ENCODE results near the gene PELO.

PELO gene

DNA sequence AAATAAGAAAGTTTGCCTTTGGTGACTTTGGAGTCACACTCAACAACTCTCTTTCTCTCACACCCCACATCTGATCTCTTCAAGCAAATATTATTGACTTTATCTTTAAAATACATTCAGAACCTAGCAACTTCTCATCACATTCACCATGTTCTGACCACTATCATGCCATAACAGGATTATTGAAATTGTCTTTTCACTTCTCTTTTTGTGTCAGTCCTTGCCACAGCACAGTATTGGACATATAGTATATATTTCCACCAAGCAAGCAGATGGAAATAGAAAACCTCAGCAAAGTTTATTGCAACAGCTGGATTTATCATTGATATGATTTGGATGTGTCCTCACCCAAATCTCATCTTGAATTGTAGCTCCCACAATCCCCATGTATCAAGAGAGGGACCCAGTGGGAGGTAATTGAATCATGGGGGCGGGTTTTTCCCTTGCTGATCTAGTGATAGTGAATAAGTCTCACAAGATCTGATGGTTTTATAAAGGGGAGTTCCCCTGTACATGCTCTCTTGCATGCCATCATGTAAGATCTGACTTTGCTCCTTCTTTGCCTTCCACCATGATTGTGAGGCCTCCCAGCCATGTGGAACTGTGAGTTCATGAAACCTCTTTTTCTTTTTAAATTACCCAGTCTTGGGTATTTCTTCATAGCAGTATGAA, 26.9 kb upstream of the PELO start:
- Mint-ChIP-seq H3K4me1 (peaks cover 7% of the 10 kb centered on the region), H3K27ac (no peak overlapping the region), H3K9me3 (no peaks in the 10 kb centered on the region), H3K27me3 (no peaks in the 10 kb centered on the region), H3K4me3 (no peak overlapping the region), H3K36me3 (no peaks in the 10 kb centered on the region)
- peak; percentile 81 for ATAC-seq

DNA sequence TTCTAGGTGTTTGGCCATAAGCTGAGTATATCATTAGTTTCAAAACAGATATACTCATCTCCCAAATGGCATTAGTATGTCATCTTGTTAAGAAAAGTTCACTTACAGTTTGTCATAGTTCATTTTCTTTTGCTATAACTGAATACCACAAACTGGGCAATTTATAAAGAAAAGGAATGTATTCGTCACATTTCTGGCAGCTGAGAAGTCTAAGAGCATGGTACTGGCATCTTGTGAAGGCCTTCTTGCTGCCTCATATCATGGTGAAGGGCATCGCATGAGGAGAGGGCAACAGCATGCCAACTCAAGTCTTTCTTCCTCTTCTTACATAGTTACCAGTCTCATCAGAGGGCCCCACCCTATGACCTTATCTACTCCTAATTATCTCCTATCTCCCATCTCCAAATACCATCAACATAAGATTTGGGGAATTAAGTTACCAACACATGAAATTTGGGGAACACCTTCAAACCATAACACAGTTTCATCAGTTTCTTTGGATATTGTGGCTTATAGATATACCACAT, 20.4 kb upstream of the PELO start:
- H3K27me3 Mint-ChIP-seq = no peaks in the 10 kb centered on the region
- no peak overlapping the region for H3K27ac Mint-ChIP-seq
- ATAC-seq = peak; percentile 81
- H3K36me3 Mint-ChIP-seq = no peaks in the 10 kb centered on the region
- H3K9me3 Mint-ChIP-seq = no peaks in the 10 kb centered on the region
- no peak overlapping the region for H3K4me3 Mint-ChIP-seq
- H3K4me1 Mint-ChIP-seq = peaks cover 17% of the 10 kb centered on the region

DNA sequence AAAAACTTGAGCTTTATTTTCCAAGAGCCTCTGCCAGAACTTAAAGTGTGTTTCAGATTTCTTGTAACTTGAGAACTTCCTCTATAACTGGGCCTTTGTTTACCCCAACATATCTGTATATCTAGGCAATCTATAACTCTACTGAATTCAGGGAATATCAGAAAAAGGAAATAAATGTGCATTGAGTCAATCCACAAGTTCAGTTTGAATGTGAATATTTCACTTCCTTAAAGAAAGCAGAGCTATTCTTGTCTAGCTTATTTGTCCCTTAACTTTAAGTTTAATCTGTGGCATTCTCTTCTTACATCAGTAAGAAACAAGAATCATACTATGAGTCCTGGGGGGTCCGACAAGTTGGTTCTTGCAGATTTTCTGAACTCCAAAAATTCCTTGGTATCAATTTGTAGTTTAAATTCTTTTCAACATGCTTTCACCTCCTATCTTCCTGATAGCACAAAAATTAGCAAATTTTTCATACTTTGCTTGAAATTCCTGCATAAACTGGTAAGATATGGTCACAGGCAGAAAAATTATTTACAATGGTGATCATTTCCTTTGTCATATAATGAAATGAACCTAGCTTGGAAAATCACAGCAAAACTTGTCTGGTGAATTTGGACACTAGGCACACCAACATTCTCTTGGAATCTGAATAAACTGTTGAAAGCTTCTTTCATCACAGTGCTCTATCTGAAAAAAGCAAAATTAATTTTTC, 19.8 kb upstream of the PELO start:
- no peaks in the 10 kb centered on the region for H3K27me3 Mint-ChIP-seq
- H3K4me1 Mint-ChIP-seq = peaks cover 17% of the 10 kb centered on the region
- ATAC-seq = peak; percentile 81
- H3K4me3 Mint-ChIP-seq = no peak overlapping the region
- H3K9me3 Mint-ChIP-seq = no peaks in the 10 kb centered on the region
- no peaks in the 10 kb centered on the region for H3K36me3 Mint-ChIP-seq
- H3K27ac Mint-ChIP-seq = no peak overlapping the region

DNA sequence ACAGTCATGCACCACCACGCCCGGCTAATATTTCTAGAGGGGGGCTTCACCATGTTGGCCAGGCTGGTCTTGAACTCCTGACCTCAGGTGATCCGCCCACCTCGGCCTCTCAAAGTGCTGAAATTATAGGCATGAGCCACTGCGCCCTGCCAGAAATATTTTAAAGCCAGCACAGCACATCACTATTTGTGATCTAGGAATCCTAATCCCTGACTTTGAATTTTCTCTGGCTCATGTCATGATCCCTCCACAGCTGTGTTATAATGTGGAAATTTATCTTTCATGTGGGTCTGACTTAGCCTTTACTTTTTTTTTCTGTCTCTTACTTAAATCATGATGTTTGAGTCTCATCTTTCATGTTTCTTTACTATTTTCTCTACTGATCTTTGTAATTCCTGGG, 18.7 kb upstream of the PELO start:
- peaks cover 17% of the 10 kb centered on the region for H3K4me1 Mint-ChIP-seq
- no peak overlapping the region for H3K4me3 Mint-ChIP-seq
- peaks cover 3% of the 10 kb centered on the region for H3K27me3 Mint-ChIP-seq
- H3K9me3 Mint-ChIP-seq = no peaks in the 10 kb centered on the region
- H3K27ac Mint-ChIP-seq = no peak overlapping the region
- no peaks in the 10 kb centered on the region for H3K36me3 Mint-ChIP-seq
- no peak for ATAC-seq

DNA sequence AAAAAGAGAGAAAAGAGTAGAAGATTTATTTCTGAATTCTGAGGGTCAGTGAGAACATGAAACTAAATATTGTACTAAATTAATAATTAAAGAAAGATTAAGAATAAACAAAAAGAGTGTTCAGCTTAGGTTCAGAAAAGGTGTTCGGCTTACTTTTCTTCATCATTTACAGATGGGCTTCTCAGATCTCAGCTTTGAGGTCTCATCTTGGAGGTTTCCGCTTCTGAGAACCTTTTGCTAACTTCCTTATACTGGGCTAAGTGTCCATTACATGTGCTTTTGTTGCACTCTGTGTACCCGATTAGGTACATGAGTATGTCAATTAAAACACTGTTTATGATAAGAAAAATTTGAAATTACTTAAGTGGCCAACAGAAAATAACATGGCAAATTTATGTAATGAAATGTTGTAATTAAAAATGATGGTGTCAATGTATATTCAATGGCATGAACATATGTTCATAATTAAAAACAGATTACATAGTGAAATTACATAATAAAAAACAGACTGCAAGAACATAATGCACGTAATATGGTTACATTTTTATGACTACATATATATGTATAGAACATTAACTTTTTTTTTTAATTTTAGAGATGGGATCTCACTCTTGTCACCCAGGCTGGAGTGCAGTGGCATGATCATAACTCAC, 17.3 kb upstream of the PELO start:
- no peaks in the 10 kb centered on the region for H3K36me3 Mint-ChIP-seq
- H3K4me1 Mint-ChIP-seq = peaks cover 17% of the 10 kb centered on the region
- H3K27ac Mint-ChIP-seq = no peak overlapping the region
- no peaks in the 10 kb centered on the region for H3K9me3 Mint-ChIP-seq
- H3K4me3 Mint-ChIP-seq = no peak overlapping the region
- ATAC-seq = no peak
- H3K27me3 Mint-ChIP-seq = peaks cover 10% of the 10 kb centered on the region

DNA sequence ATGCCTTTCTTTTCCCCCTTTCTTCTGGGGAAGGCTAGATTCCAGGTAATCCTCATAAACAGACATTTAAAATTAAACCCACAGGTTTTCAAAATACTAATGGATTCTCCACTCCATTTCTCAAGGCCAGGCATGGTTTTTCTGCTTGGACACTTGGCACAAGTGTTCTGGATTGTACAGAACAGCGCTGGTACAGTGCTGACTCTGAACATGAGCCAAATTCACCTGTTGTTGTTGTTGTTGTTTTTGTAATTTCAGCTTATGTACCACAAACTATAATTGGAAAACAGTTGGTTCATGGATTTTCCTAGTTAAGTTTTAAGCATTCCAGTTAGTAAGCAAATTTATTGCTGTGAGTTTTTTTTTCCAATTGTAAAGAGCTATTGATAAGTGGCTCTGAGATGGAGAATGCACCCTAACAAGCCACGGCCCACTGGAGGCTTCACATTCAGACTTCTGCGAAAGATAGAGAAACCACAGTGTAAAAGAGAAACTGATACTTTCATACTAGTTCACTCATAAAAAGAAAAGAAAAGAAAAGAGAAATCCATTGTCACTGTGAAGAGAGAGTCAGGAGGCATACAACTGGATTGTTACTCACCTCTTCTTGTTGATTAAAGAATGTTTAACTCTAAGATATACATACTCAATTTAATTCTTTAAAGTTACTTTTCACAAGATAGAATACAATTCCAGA, 16.2 kb upstream of the PELO start:
- H3K4me3 Mint-ChIP-seq = no peak overlapping the region
- peaks cover 25% of the 10 kb centered on the region for H3K4me1 Mint-ChIP-seq
- no peaks in the 10 kb centered on the region for H3K9me3 Mint-ChIP-seq
- no peak overlapping the region for H3K27ac Mint-ChIP-seq
- H3K27me3 Mint-ChIP-seq = peaks cover 10% of the 10 kb centered on the region
- H3K36me3 Mint-ChIP-seq = no peaks in the 10 kb centered on the region
- peak; percentile 71 for ATAC-seq

DNA sequence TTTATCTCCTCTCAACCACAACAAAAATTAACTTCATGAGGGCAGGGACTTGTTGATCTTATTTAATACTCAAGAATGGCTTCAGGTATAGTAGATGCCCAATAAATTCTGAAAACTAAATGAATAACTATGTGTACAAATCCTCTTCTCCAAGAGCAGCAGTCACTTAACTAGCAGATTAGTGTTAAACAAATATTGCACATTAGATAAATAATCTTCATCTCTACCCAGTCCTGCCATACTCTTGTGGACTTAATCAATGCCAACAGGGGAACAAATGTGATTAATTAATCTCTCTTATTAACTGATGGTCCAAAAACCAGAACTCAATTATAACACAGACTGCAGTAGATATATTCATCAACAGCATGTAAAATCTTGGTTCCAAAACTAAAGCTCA, 15.0 kb upstream of the PELO start:
- Mint-ChIP-seq H3K4me1 (peaks cover 16% of the 10 kb centered on the region), H3K4me3 (no peak overlapping the region), H3K36me3 (no peaks in the 10 kb centered on the region), H3K27me3 (peaks cover 10% of the 10 kb centered on the region), H3K27ac (no peak overlapping the region), H3K9me3 (no peaks in the 10 kb centered on the region)
- ATAC-seq = no peak

DNA sequence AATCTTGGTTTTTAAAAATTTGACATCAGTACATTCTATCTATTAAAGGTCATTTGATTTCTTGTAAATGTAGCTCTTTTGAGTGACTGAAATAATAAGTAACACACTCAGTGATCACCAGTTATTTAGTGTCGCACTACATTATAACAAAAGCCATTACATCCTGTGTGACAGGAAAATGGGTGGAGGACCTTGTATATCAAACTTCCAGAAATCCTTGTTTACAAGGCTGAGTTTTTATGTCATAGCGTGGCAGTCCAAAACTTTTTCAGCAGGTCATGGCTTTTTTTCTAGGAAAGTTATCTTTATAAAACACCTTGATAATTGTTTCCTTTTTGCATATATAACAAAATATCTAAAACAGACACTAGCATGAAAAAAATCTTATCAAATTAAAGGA, 14.4 kb upstream of the PELO start:
- no peak overlapping the region for H3K27ac Mint-ChIP-seq
- no peaks in the 10 kb centered on the region for H3K9me3 Mint-ChIP-seq
- H3K36me3 Mint-ChIP-seq = no peaks in the 10 kb centered on the region
- peaks cover 10% of the 10 kb centered on the region for H3K27me3 Mint-ChIP-seq
- ATAC-seq = no peak
- no peak overlapping the region for H3K4me3 Mint-ChIP-seq
- H3K4me1 Mint-ChIP-seq = peaks cover 9% of the 10 kb centered on the region

DNA sequence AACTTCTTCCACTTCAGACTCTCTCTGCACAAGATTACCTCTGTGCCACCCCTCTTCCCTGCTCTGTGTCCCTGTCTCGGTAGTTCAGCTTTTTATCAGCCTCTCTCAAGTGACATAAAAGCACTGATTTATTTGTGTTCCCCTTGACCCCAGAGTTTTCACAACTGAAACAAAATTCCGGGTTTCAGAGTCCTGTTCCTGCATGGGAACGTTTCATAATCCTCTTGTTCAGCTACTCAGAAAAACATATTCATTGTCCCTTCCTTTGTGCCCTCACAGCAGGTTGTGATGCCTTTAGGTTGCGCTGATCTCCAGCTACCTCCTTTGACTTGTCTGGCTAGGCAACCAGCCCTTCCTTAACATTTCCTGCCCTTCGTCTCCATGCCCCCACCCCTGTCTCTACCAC, 13.7 kb upstream of the PELO start:
- H3K4me1 Mint-ChIP-seq = peaks cover 7% of the 10 kb centered on the region
- no peak overlapping the region for H3K4me3 Mint-ChIP-seq
- ATAC-seq = no peak
- H3K27me3 Mint-ChIP-seq = peaks cover 10% of the 10 kb centered on the region
- H3K9me3 Mint-ChIP-seq = no peaks in the 10 kb centered on the region
- no peak overlapping the region for H3K27ac Mint-ChIP-seq
- H3K36me3 Mint-ChIP-seq = no peaks in the 10 kb centered on the region

DNA sequence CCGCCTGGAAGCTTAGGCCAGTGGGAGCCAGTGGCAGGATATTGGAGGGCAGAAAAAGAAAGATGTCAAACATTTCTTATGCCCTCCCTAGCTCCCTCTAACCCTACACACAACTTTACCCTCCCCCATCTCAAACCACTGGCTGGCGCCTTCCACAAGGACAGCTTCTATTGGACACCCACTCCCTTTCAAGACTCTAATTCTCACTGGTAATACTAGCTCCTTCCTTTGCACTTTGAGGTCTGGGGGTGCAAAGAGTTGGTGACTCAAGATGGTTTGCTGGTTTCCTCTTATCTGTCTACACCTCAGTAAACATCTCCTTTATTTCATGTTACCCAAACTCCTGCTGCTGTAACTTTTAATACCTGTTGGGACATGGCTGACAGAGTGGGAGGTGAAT, 11.6 kb upstream of the PELO start:
- Mint-ChIP-seq H3K4me3 (no peak overlapping the region), H3K27me3 (peaks cover 15% of the 10 kb centered on the region), H3K4me1 (peaks cover 7% of the 10 kb centered on the region), H3K36me3 (no peaks in the 10 kb centered on the region), H3K9me3 (no peaks in the 10 kb centered on the region), H3K27ac (no peak overlapping the region)
- ATAC-seq = peak; percentile 28

DNA sequence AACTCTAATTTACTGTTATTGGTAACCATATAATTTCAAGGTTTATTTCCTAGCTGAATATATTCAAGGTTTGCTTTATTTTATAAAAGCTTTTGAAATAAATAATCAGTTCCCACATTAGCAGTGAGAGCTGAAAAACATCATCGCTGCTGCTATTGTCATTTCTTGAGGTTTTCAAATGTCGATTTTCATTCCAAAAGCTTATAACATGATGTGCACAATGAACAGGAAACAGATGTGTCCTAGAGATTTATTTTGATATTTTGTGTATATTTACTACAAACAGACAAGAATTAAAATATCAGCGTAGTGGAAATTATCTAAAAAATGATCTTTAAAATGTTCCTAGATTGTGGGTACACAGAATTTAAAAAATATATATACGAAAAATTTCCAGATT, 10.5 kb upstream of the PELO start:
- H3K27me3 Mint-ChIP-seq = peaks cover 26% of the 10 kb centered on the region
- H3K4me1 Mint-ChIP-seq = peaks cover 7% of the 10 kb centered on the region
- H3K4me3 Mint-ChIP-seq = no peak overlapping the region
- no peak overlapping the region for H3K27ac Mint-ChIP-seq
- no peaks in the 10 kb centered on the region for H3K36me3 Mint-ChIP-seq
- no peaks in the 10 kb centered on the region for H3K9me3 Mint-ChIP-seq
- ATAC-seq = no peak

DNA sequence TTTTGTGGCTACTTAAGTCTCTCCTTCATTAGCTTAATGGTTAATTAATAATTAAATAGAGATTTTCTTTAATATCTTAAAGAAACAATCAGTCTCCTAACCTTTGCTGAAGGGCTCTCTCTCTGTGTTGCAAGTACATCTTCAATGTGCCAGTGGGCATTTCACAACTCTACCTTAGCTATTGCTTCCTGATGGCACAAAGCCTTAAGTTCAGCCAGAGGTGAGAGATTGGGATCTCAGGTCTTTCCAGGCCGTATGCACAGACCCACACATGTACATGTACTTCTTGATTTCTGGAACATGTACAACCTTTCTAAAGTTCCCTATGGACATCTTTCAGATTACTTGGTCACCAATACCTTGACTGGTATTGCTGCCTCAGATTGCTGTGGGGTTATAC, 8.9 kb upstream of the PELO start:
- H3K27ac Mint-ChIP-seq = no peak overlapping the region
- no peaks in the 10 kb centered on the region for H3K36me3 Mint-ChIP-seq
- H3K4me1 Mint-ChIP-seq = peaks cover 7% of the 10 kb centered on the region
- no peak for ATAC-seq
- H3K9me3 Mint-ChIP-seq = no peaks in the 10 kb centered on the region
- H3K27me3 Mint-ChIP-seq = peaks cover 41% of the 10 kb centered on the region
- no peak overlapping the region for H3K4me3 Mint-ChIP-seq

DNA sequence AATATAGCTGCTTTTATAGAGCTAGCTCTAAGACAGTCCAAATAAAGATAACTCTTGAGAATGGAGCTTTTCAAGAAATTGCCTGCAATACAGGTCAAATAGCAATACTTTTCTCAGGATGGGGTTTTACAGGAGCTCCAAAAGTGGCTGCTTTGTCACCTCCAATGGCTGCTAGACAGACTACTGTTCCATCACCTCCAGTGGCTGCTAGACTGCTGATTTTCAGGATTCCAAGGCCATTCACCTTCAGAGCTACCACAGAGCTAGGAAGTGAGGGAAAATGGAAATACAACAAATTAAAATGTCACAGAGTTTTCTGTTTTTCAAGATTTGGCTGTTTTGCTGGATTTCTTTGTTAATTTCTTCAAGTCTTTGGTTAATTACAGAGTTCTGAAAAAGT, 8.5 kb upstream of the PELO start:
- Mint-ChIP-seq H3K9me3 (no peaks in the 10 kb centered on the region), H3K4me1 (peaks cover 7% of the 10 kb centered on the region), H3K4me3 (no peak overlapping the region), H3K27me3 (peaks cover 38% of the 10 kb centered on the region), H3K27ac (no peak overlapping the region), H3K36me3 (no peaks in the 10 kb centered on the region)
- ATAC-seq = no peak

DNA sequence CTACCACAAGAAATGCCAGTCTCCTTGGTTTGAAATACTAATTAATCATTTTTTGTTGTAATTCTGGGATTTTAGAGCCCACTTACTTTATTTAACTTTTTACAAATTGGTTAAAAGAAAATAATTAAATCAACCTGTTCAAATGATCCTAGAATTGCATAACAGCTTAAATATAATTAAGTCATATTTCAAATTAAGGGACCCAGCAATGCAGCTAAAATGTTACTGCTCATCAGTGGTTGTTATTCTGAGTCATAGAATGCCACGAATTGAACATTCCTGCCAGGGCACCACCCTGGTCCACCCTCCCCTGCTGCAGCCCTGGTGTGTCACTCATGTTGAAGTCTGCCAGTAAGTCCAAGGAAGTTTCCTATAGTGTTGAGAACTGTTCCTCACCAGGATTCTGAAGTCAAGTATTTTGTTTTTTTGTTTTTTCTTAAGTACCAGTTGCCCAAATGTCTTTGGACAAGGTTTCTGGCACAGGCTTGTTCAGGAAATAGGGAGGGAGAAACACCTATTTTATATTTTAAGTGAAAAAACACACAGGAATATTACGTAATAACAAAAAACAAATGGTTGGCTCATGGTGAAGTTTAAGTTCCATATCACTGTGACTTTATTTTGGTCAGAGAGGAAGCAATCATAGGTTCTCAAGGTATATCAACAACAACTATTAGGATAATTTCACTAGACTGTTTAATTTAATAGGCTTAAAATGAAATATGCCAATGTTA, 4.3 kb upstream of the PELO start:
- Mint-ChIP-seq H3K27me3 (peaks cover 53% of the 10 kb centered on the region), H3K4me1 (peaks cover 20% of the 10 kb centered on the region), H3K9me3 (no peaks in the 10 kb centered on the region), H3K4me3 (no peak overlapping the region), H3K27ac (no peak overlapping the region), H3K36me3 (no peaks in the 10 kb centered on the region)
- ATAC-seq = no peak

DNA sequence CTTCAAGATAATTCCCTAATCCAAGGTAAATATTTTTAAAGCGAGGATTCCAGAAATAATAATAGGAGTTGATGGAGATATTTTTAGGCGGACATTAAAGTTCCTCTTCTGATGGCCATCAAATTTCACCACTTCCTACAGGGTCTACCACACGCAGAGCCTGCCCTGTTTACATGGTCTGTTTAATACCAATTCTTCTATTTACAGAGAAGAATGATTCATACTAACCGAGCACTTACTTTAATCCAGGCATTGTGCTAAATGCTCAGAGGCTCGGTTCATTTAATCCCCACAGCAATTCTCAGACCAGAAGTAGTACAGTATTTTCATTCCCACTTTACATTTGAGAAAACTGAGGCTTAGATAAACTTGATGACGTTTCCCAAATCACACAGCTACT, 3.0 kb upstream of the PELO start:
- H3K27ac Mint-ChIP-seq = no peak overlapping the region
- no peak overlapping the region for H3K4me3 Mint-ChIP-seq
- H3K27me3 Mint-ChIP-seq = peaks cover 63% of the 10 kb centered on the region
- no peaks in the 10 kb centered on the region for H3K36me3 Mint-ChIP-seq
- no peaks in the 10 kb centered on the region for H3K9me3 Mint-ChIP-seq
- no peak for ATAC-seq
- peaks cover 20% of the 10 kb centered on the region for H3K4me1 Mint-ChIP-seq

All from stimulated activated memory B cell treated with anti-CD40 and anti-IgM and Interleukin-4, amounts not matched to agents 10 μg/mL and 1 μg/mL and 100 μg/mL, for 72 hours (primary cell).